ENCODE results near the gene PARD6G. TPM values are rescaled to one million over a fixed set of nuclear protein-coding genes. Genes with fewer than 3 reads are reported as not detected.

PARD6G gene
- total and polyA plus RNA-seq, 3 donors from 2014 or later = 3.0 to 7.5 (median 5.3) TPM

GRCh38 chr18:80218341-80219227 lies 28.7 kb downstream of the PARD6G start:
- 96 to 100% methylated on average over 7 to 10 of the region's 10 CpGs for WGBS, 2 donors
- DNase-seq = no peak
- intact Hi-C loops (cut with DNase I; ENCODE audit: low total_unique reads) = no loop called here
- H3K4me3 ChIP-seq = no peak overlapping the region
- H3K4me1 ChIP-seq = no peaks in the 10 kb centered on the region
- no peaks in the 10 kb centered on the region for H3K36me3 ChIP-seq (ENCODE audit: low read depth, missing control alignments)
- H3K27me3 ChIP-seq = no peaks in the 10 kb centered on the region
- no peak for TF ChIP-seq POLR2A (IDR thresholded peaks at IDR 0.05)
- no peak for TF ChIP-seq CTCF (IDR thresholded peaks at IDR 0.05)
- H3K27ac ChIP-seq = no peak overlapping the region
- H3K9me3 ChIP-seq = no peaks in the 10 kb centered on the region

- Histone ChIP-seq H3K27ac (no peak overlapping the region), H3K9me3 (no peaks in the 10 kb centered on the region), H3K4me1 (peaks cover 5% of the 10 kb centered on the region), H3K27me3 (no peaks in the 10 kb centered on the region), H3K36me3 (ENCODE audit: low read depth, missing control alignments) (no peaks in the 10 kb centered on the region), H3K4me3 (no peak overlapping the region)
- TF ChIP-seq CTCF (IDR thresholded peaks at IDR 0.05) (no peak), POLR2A (IDR thresholded peaks at IDR 0.05) (no peak)
- intact Hi-C loops (cut with DNase I; ENCODE audit: low total_unique reads) = no loop called here
- DNase-seq = no peak
- whole genome bisulfite sequencing, 2 donors = 90 to 93% methylated on average over 2 of the region's 2 CpGs
These were observed 34.1 kb downstream of the PARD6G start for GRCh38 chr18:80213182-80213581.

- H3K4me3 ChIP-seq = no peak overlapping the region
- no peaks in the 10 kb centered on the region for H3K36me3 ChIP-seq (ENCODE audit: low read depth, missing control alignments)
- H3K9me3 ChIP-seq = no peaks in the 10 kb centered on the region
- DNase-seq = no peak
- intact Hi-C loops (cut with DNase I; ENCODE audit: low total_unique reads) = no loop called here
- no peak overlapping the region for H3K27ac ChIP-seq
- peaks cover 5% of the 10 kb centered on the region for H3K4me1 ChIP-seq
- TF ChIP-seq POLR2A (IDR thresholded peaks at IDR 0.05) (no peak), CTCF (IDR thresholded peaks at IDR 0.05) (no peak)
- no peaks in the 10 kb centered on the region for H3K27me3 ChIP-seq
- WGBS, 2 donors = 43 to 52% methylated on average over 6 of the region's 6 CpGs
These were observed 36.8 kb downstream of the PARD6G start for GRCh38 chr18:80210312-80211083.

GRCh38 chr18:80208620-80209019 lies 38.7 kb downstream of the PARD6G start:
- no peaks in the 10 kb centered on the region for H3K36me3 ChIP-seq (ENCODE audit: low read depth, missing control alignments)
- intact Hi-C loops (cut with DNase I; ENCODE audit: low total_unique reads) = no loop called here
- H3K27me3 ChIP-seq = no peaks in the 10 kb centered on the region
- DNase-seq = no peak
- peaks cover 5% of the 10 kb centered on the region for H3K4me1 ChIP-seq
- H3K9me3 ChIP-seq = no peaks in the 10 kb centered on the region
- H3K4me3 ChIP-seq = no peak overlapping the region
- TF ChIP-seq POLR2A (IDR thresholded peaks at IDR 0.05) (no peak), CTCF (IDR thresholded peaks at IDR 0.05) (no peak)
- WGBS, 2 donors = 91 to 95% methylated on average over 4 of the region's 4 CpGs
- H3K27ac ChIP-seq = no peak overlapping the region
